ENCODE data around the gene CX3CR1.
"Not testable (repeated sequence)": the region's sequence is repeated elsewhere in the genome, so short reads cannot be mapped to it uniquely, and the experiment has no call there.

The CX3CR1 gene

GRCh38 chr3:39234651-39235050 lies 45.2 kb downstream of the CX3CR1 start:
- Histone ChIP-seq H3K9me3 (ENCODE audit: low read length) (no peaks in the 10 kb centered on the region), H3K4me1 (ENCODE audit: insufficient read depth, low read length) (no peaks in the 10 kb centered on the region), H3K27ac (ENCODE audit: low read depth, low read length) (no peak overlapping the region), H3K36me3 (ENCODE audit: insufficient read depth, low read length) (no peaks in the 10 kb centered on the region), H3K4me3 (ENCODE audit: low read depth in 1 of 2, low read length in 2 of 2) (no peak overlapping the region), H3K27me3 (ENCODE audit: control insufficient read depth in 1 of 2, insufficient read depth in 2 of 2, low read length in 2 of 2) (no peaks in the 10 kb centered on the region), H3K9ac (ENCODE audit: low read length) (no peak overlapping the region)

GRCh38 chr3:39232859-39233258 lies 47.0 kb downstream of the CX3CR1 start:
- no peaks in the 10 kb centered on the region for H3K36me3 ChIP-seq (ENCODE audit: insufficient read depth, low read length)
- H3K27ac ChIP-seq (ENCODE audit: low read depth, low read length), result no peak overlapping the region
- H3K4me1 ChIP-seq (ENCODE audit: insufficient read depth, low read length), result no peaks in the 10 kb centered on the region
- H3K27me3 ChIP-seq (ENCODE audit: control insufficient read depth in 1 of 2, insufficient read depth in 2 of 2, low read length in 2 of 2), result no peaks in the 10 kb centered on the region
- no peak overlapping the region for H3K4me3 ChIP-seq (ENCODE audit: low read depth in 1 of 2, low read length in 2 of 2)
- H3K9me3 ChIP-seq (ENCODE audit: low read length), result no peaks in the 10 kb centered on the region
- H3K9ac ChIP-seq (ENCODE audit: low read length), result no peak overlapping the region

GRCh38 chr3:39230453-39230852 lies 49.4 kb downstream of the CX3CR1 start:
- no peaks in the 10 kb centered on the region for H3K4me1 ChIP-seq (ENCODE audit: insufficient read depth, low read length)
- H3K27me3 ChIP-seq (ENCODE audit: control insufficient read depth in 1 of 2, insufficient read depth in 2 of 2, low read length in 2 of 2), result no peaks in the 10 kb centered on the region
- H3K9ac ChIP-seq (ENCODE audit: low read length), result no peak overlapping the region
- no peak overlapping the region for H3K27ac ChIP-seq (ENCODE audit: low read depth, low read length)
- H3K4me3 ChIP-seq (ENCODE audit: low read depth in 1 of 2, low read length in 2 of 2), result no peak overlapping the region
- no peaks in the 10 kb centered on the region for H3K9me3 ChIP-seq (ENCODE audit: low read length)
- no peaks in the 10 kb centered on the region for H3K36me3 ChIP-seq (ENCODE audit: insufficient read depth, low read length)

GRCh38 chr3:39228496-39228895 lies 51.3 kb downstream of the CX3CR1 start:
- H3K27me3 ChIP-seq (ENCODE audit: control insufficient read depth in 1 of 2, insufficient read depth in 2 of 2, low read length in 2 of 2), result no peaks in the 10 kb centered on the region

GRCh38 chr3:39227596-39227995 lies 52.2 kb downstream of the CX3CR1 start:
- not testable (repeated sequence) for H3K9me3 ChIP-seq (ENCODE audit: low read length); H3K27ac ChIP-seq (ENCODE audit: low read depth, low read length); H3K36me3 ChIP-seq (ENCODE audit: insufficient read depth, low read length); H3K9ac ChIP-seq (ENCODE audit: low read length); H3K4me3 ChIP-seq (ENCODE audit: low read depth in 1 of 2, low read length in 2 of 2); H3K27me3 ChIP-seq (ENCODE audit: control insufficient read depth in 1 of 2, insufficient read depth in 2 of 2, low read length in 2 of 2); H3K4me1 ChIP-seq (ENCODE audit: insufficient read depth, low read length)

More at GRCh38 chr3:39228496-39228895, 51.3 kb downstream of the CX3CR1 start:
- Histone ChIP-seq H3K4me1 (ENCODE audit: insufficient read depth, low read length) (no peaks in the 10 kb centered on the region), H3K27ac (ENCODE audit: low read depth, low read length) (no peak overlapping the region), H3K4me3 (ENCODE audit: low read depth in 1 of 2, low read length in 2 of 2) (no peak overlapping the region), H3K36me3 (ENCODE audit: insufficient read depth, low read length) (no peaks in the 10 kb centered on the region), H3K9ac (ENCODE audit: low read length) (no peak overlapping the region), H3K9me3 (ENCODE audit: low read length) (no peaks in the 10 kb centered on the region)

GRCh38 chr3:39226106-39226741 lies 53.6 kb downstream of the CX3CR1 start:
- no peaks in the 10 kb centered on the region for H3K27me3 ChIP-seq (ENCODE audit: control insufficient read depth in 1 of 2, insufficient read depth in 2 of 2, low read length in 2 of 2)
- H3K4me1 ChIP-seq (ENCODE audit: insufficient read depth, low read length), result no peaks in the 10 kb centered on the region
- H3K9me3 ChIP-seq (ENCODE audit: low read length), result no peaks in the 10 kb centered on the region
- H3K27ac ChIP-seq (ENCODE audit: low read depth, low read length), result no peak overlapping the region
- no peak overlapping the region for H3K4me3 ChIP-seq (ENCODE audit: low read depth in 1 of 2, low read length in 2 of 2)
- H3K36me3 ChIP-seq (ENCODE audit: insufficient read depth, low read length), result no peaks in the 10 kb centered on the region
- H3K9ac ChIP-seq (ENCODE audit: low read length), result no peak overlapping the region

DNA sequence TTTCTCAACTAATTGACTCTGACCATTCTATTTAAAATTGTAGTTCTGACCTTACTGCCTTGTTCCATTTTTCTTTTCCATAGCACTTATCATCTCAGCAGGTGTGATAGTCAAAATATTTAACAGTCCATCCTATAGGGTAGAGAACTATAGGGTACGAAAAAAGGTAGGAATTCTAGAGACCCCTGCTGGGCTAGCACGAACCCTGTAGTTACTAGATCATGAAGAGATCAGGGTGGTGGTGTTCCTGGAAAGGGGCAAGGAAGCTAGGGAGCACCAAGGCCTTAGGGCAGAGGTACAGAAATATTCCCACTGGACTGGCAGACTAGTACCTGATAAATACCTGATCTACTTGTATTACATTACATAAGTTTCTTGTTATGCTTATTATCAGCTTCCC lies 55.5 kb downstream of the CX3CR1 start:
- Histone ChIP-seq H3K9ac (ENCODE audit: low read length) (no peak overlapping the region), H3K4me3 (ENCODE audit: low read depth in 1 of 2, low read length in 2 of 2) (no peak overlapping the region), H3K27me3 (ENCODE audit: control insufficient read depth in 1 of 2, insufficient read depth in 2 of 2, low read length in 2 of 2) (no peaks in the 10 kb centered on the region), H3K4me1 (ENCODE audit: insufficient read depth, low read length) (no peaks in the 10 kb centered on the region), H3K9me3 (ENCODE audit: low read length) (no peaks in the 10 kb centered on the region), H3K27ac (ENCODE audit: low read depth, low read length) (no peak overlapping the region), H3K36me3 (ENCODE audit: insufficient read depth, low read length) (no peaks in the 10 kb centered on the region)

GRCh38 chr3:39222939-39223338 lies 56.9 kb downstream of the CX3CR1 start:
- no peak overlapping the region for H3K4me3 ChIP-seq (ENCODE audit: low read depth in 1 of 2, low read length in 2 of 2)
- H3K27ac ChIP-seq (ENCODE audit: low read depth, low read length), result no peak overlapping the region
- no peaks in the 10 kb centered on the region for H3K4me1 ChIP-seq (ENCODE audit: insufficient read depth, low read length)
- H3K27me3 ChIP-seq (ENCODE audit: control insufficient read depth in 1 of 2, insufficient read depth in 2 of 2, low read length in 2 of 2), result no peaks in the 10 kb centered on the region
- H3K9ac ChIP-seq (ENCODE audit: low read length), result no peak overlapping the region
- H3K36me3 ChIP-seq (ENCODE audit: insufficient read depth, low read length), result no peaks in the 10 kb centered on the region
- no peaks in the 10 kb centered on the region for H3K9me3 ChIP-seq (ENCODE audit: low read length)

GRCh38 chr3:39222462-39222861 lies 57.4 kb downstream of the CX3CR1 start:
- H3K27ac ChIP-seq (ENCODE audit: low read depth, low read length), result no peak overlapping the region
- no peaks in the 10 kb centered on the region for H3K27me3 ChIP-seq (ENCODE audit: control insufficient read depth in 1 of 2, insufficient read depth in 2 of 2, low read length in 2 of 2)
- H3K9me3 ChIP-seq (ENCODE audit: low read length), result no peaks in the 10 kb centered on the region
- no peaks in the 10 kb centered on the region for H3K36me3 ChIP-seq (ENCODE audit: insufficient read depth, low read length)
- no peak overlapping the region for H3K4me3 ChIP-seq (ENCODE audit: low read depth in 1 of 2, low read length in 2 of 2)
- H3K9ac ChIP-seq (ENCODE audit: low read length), result no peak overlapping the region
- no peaks in the 10 kb centered on the region for H3K4me1 ChIP-seq (ENCODE audit: insufficient read depth, low read length)

DNA sequence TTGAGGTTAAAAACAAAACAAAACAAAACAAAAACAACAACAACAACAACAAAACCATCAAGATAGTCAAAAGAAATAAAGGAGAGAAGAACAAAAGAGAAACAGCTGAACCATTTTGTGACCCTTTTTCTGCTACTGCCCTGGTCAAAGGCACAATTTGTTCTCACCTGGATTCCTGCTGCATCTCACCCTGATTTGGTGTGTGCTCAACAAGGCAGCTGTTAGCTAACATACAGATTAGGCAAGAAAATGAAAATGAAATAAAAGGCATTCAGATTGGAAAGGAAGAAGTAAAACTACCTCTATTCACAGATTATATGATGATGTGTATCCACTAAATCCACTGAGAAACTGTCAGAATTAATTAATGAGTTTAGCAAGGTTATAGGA lies 58.7 kb downstream of the CX3CR1 start:
- Histone ChIP-seq H3K4me3 (ENCODE audit: low read depth in 1 of 2, low read length in 2 of 2) (no peak overlapping the region), H3K27me3 (ENCODE audit: control insufficient read depth in 1 of 2, insufficient read depth in 2 of 2, low read length in 2 of 2) (no peaks in the 10 kb centered on the region), H3K36me3 (ENCODE audit: insufficient read depth, low read length) (no peaks in the 10 kb centered on the region), H3K9ac (ENCODE audit: low read length) (no peak overlapping the region), H3K27ac (ENCODE audit: low read depth, low read length) (no peak overlapping the region), H3K4me1 (ENCODE audit: insufficient read depth, low read length) (no peaks in the 10 kb centered on the region), H3K9me3 (ENCODE audit: low read length) (no peaks in the 10 kb centered on the region)

GRCh38 chr3:39220407-39221140 lies 59.3 kb downstream of the CX3CR1 start:
- Histone ChIP-seq H3K4me3 (ENCODE audit: low read depth in 1 of 2, low read length in 2 of 2) (no peak overlapping the region), H3K4me1 (ENCODE audit: insufficient read depth, low read length) (no peaks in the 10 kb centered on the region), H3K27me3 (ENCODE audit: control insufficient read depth in 1 of 2, insufficient read depth in 2 of 2, low read length in 2 of 2) (no peaks in the 10 kb centered on the region), H3K27ac (ENCODE audit: low read depth, low read length) (no peak overlapping the region), H3K36me3 (ENCODE audit: insufficient read depth, low read length) (no peaks in the 10 kb centered on the region), H3K9me3 (ENCODE audit: low read length) (no peaks in the 10 kb centered on the region), H3K9ac (ENCODE audit: low read length) (no peak overlapping the region)

DNA sequence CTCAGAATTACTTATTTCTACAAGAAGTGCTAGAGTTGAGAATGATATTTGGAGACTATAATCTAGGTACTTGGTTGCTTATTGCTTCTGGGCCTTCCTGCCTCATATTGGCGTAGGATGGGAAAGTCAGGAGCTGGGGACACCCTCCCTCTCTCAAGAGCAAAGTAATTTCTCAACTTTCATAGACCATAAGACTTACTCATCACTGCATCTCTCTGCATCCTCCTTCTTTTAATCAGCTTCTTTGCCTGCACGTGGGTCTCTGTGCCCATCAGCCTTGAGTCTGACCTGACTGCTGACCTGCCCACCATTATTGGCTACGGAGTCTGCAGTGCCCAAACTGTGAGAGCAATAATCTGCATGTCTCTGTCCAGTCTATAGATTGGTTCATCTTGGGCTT lies 60.1 kb downstream of the CX3CR1 start:
- Histone ChIP-seq H3K27me3 (ENCODE audit: control insufficient read depth in 1 of 2, insufficient read depth in 2 of 2, low read length in 2 of 2) (no peaks in the 10 kb centered on the region), H3K36me3 (ENCODE audit: insufficient read depth, low read length) (no peaks in the 10 kb centered on the region), H3K4me3 (ENCODE audit: low read depth in 1 of 2, low read length in 2 of 2) (no peak overlapping the region), H3K27ac (ENCODE audit: low read depth, low read length) (no peak overlapping the region), H3K4me1 (ENCODE audit: insufficient read depth, low read length) (no peaks in the 10 kb centered on the region), H3K9me3 (ENCODE audit: low read length) (no peaks in the 10 kb centered on the region), H3K9ac (ENCODE audit: low read length) (no peak overlapping the region)

Measured in muscle layer of colon (tissue), 2 donors.